Keratinocyte (primary cell): ENCODE results near the gene SNX7. TPM values are rescaled to one million over a fixed set of nuclear protein-coding genes. Genes with fewer than 3 reads are reported as not detected.

Experiments
- DNase-seq: peaks from one replicate; pipeline ENCODE4 v3.0.0-alpha.2; 2011; ENCODE audit warnings: low read depth, missing footprints, low spot score
- FAIRE-seq: peaks from 2 replicates; lab custom pipeline; 2011; peaks lifted over from hg19 to GRCh38; lab: Jason Lieb, UNC
- H2AFZ ChIP-seq: 2 replicates; pipeline ENCODE4 v1.6.0; 2012; ENCODE audit warnings: low read length, control low read depth, inconsistent platforms; ENCODE audit not compliant: control insufficient read depth
- H3K27ac ChIP-seq: 2 replicates; pipeline ENCODE4 v1.5.1; 2011; ENCODE audit warnings: low read length; ENCODE audit not compliant: control insufficient read depth, insufficient read depth
- H3K27me3 ChIP-seq: 3 replicates; pipeline ENCODE4 v1.6.0; 2011; ENCODE audit warnings: low read length; ENCODE audit not compliant: control insufficient read depth, insufficient read depth; ENCODE audit errors: extremely low read depth
- H3K36me3 ChIP-seq, 2 experiments: 2 replicates in 1 of 2; 3 replicates in 1 of 2; pipeline ENCODE4 v1.5.1; 2011; ENCODE audit warnings: low read length in 2 of 2, mild to moderate bottlenecking in 1 of 2; ENCODE audit not compliant: control insufficient read depth in 2 of 2, insufficient read depth in 2 of 2; ENCODE audit errors: extremely low read depth in 1 of 2
- H3K4me1 ChIP-seq: 3 replicates; pipeline ENCODE4 v1.5.1; 2011; ENCODE audit warnings: low read length; ENCODE audit not compliant: control insufficient read depth, insufficient read depth; ENCODE audit errors: extremely low read depth
- H3K4me2 ChIP-seq: 3 replicates; pipeline ENCODE4 v1.6.0; 2011; ENCODE audit warnings: low read depth, low read length; ENCODE audit not compliant: control insufficient read depth, insufficient read depth; ENCODE audit errors: extremely low read depth
- H3K4me3 ChIP-seq, 3 experiments: fragments of 200-600 bp in 1 of 3; sonication (generic) in 1 of 3; 2 replicates in 2 of 3; 3 replicates in 1 of 3; pipeline ENCODE4 v1.5.1; 2011 to 2016; ENCODE audit warnings: low read length in 3 of 3, mild to moderate bottlenecking in 3 of 3, control low read depth in 2 of 3, inconsistent platforms in 1 of 3, low read depth in 1 of 3, mixed read lengths in 1 of 3, mixed run types in 1 of 3, moderate library complexity in 1 of 3; ENCODE audit not compliant: control insufficient read depth in 2 of 3, insufficient read depth in 2 of 3; ENCODE audit errors: extremely low read depth in 1 of 3
- H3K79me2 ChIP-seq: 2 replicates; pipeline ENCODE4 v1.6.0; 2012; ENCODE audit warnings: low read length; ENCODE audit not compliant: control insufficient read depth, insufficient read depth
- H3K9ac ChIP-seq: 3 replicates; pipeline ENCODE4 v1.6.0; 2011; ENCODE audit warnings: low read length; ENCODE audit not compliant: control insufficient read depth, insufficient read depth; ENCODE audit errors: extremely low read depth
- H3K9me1 ChIP-seq: 3 replicates; pipeline ENCODE4 v1.6.0; 2011; ENCODE audit warnings: low read length; ENCODE audit not compliant: control insufficient read depth, insufficient read depth; ENCODE audit errors: extremely low read depth
- H3K9me3 ChIP-seq: 2 replicates; pipeline ENCODE4 v1.5.1; 2012; ENCODE audit warnings: low read depth, low read length; ENCODE audit not compliant: control insufficient read depth
- H4K20me1 ChIP-seq: 3 replicates; pipeline ENCODE4 v1.6.0; 2011; ENCODE audit warnings: low read length; ENCODE audit not compliant: control insufficient read depth, insufficient read depth; ENCODE audit errors: extremely low read depth
- EZH2 ChIP-seq: IDR thresholded peaks from one replicate; pipeline ENCODE4 v1.6.1; 2012; ENCODE audit warnings: inconsistent platforms, mild to moderate bottlenecking, low read length, moderate library complexity
- dilution Hi-C: fragments of 300-500 bp; cut with MboI; formaldehyde crosslinking; loops from one replicate; pipeline ENCODE4 v1.7.0; 2020; ENCODE audit warnings: low sequenced_read_pairs; ENCODE audit not compliant: extremely low pct_ligation_motif_present
- polyA plus RNA-seq, 5 experiments: library from polyadenylated mRNA; depleted of rRNA in 3 of 5; stranded (reverse) in 3 of 5; stranded (forward) in 1 of 5; unstranded in 1 of 5; fragments of >200 nt; gene quantifications; 1 replicate in 1 of 5; 2 replicates in 3 of 5; 3 replicates in 1 of 5; pipeline versions ENCODE4 v1.2.1 to v1.2.3, GENCODE V29; 2011 to 2012; ENCODE audit warnings: missing spikeins in 2 of 5, low read depth in 1 of 5, low replicate concordance in 1 of 5
- TF ChIP-seq, protein P1 (sequence below), 3 experiments: IDR thresholded peaks in 1 of 3; conservative IDR thresholded peaks in 1 of 3; optimal IDR thresholded peaks in 1 of 3; 2 replicates in 2 of 3; 3 replicates in 1 of 3; pipeline versions ENCODE3 to v1.5.1; 2011; ENCODE audit warnings: low read length in 3 of 3, mild to moderate bottlenecking in 3 of 3, moderate library complexity in 2 of 3, control low read depth in 1 of 3, inconsistent platforms in 1 of 3; ENCODE audit not compliant: insufficient read depth in 2 of 3; ENCODE audit errors: extremely low read depth in 1 of 3

The SNX7 gene
- polyA plus RNA-seq, 1 donor (not counting 4 experiments of a cell fraction or from before 2014, with no cell fraction given), result 50.5 TPM

DNA sequence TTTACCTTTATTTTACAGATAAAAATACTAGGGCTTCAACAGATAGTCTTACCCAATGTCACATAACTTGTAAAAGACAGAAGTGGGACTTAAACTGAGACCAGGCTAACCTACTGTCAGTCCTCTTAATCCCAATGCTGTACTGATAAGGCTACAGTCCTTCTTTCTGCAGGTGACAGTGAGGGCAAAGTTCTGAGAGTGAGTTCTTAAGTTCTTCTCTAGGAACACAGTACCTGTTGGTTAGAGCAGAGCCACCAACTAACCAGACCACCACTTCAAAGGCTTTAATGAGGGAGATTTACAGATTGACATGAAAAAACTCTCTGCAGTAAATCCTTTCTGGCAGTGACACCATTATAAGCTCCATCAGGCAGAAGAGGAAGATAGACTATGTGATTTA lies 74.2 kb downstream of the SNX7 start:
- no peaks in the 10 kb centered on the region for H4K20me1 ChIP-seq
- H3K9ac ChIP-seq, result no peak overlapping the region
- no peak overlapping the region for H3K4me2 ChIP-seq
- H3K27ac ChIP-seq, result no peak overlapping the region
- no peaks in the 10 kb centered on the region for H3K9me3 ChIP-seq
- DNase-seq (no peak), FAIRE-seq (no peak)
- peaks cover 6% of the 10 kb centered on the region for H3K4me1 ChIP-seq
- no peak overlapping the region for H3K4me3 ChIP-seq
- no peaks in the 10 kb centered on the region for H3K79me2 ChIP-seq
- H2AFZ ChIP-seq, result no peak overlapping the region
- no peaks in the 10 kb centered on the region for H3K9me1 ChIP-seq
- TF ChIP-seq, protein P1, sequence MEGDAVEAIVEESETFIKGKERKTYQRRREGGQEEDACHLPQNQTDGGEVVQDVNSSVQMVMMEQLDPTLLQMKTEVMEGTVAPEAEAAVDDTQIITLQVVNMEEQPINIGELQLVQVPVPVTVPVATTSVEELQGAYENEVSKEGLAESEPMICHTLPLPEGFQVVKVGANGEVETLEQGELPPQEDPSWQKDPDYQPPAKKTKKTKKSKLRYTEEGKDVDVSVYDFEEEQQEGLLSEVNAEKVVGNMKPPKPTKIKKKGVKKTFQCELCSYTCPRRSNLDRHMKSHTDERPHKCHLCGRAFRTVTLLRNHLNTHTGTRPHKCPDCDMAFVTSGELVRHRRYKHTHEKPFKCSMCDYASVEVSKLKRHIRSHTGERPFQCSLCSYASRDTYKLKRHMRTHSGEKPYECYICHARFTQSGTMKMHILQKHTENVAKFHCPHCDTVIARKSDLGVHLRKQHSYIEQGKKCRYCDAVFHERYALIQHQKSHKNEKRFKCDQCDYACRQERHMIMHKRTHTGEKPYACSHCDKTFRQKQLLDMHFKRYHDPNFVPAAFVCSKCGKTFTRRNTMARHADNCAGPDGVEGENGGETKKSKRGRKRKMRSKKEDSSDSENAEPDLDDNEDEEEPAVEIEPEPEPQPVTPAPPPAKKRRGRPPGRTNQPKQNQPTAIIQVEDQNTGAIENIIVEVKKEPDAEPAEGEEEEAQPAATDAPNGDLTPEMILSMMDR (optimal IDR thresholded peaks at IDR 0.05 in 1 of 3, IDR thresholded peaks at IDR 0.05 in 1 of 3, conservative IDR thresholded peaks at IDR 0.05 in 1 of 3; ENCODE audit: extremely low read depth in 1 of 3, insufficient read depth in 2 of 3, low read length in 3 of 3), result no peak
- dilution Hi-C loops, result no loop called here
- H3K27me3 ChIP-seq, result no peaks in the 10 kb centered on the region
- no peaks in the 10 kb centered on the region for H3K36me3 ChIP-seq

DNA sequence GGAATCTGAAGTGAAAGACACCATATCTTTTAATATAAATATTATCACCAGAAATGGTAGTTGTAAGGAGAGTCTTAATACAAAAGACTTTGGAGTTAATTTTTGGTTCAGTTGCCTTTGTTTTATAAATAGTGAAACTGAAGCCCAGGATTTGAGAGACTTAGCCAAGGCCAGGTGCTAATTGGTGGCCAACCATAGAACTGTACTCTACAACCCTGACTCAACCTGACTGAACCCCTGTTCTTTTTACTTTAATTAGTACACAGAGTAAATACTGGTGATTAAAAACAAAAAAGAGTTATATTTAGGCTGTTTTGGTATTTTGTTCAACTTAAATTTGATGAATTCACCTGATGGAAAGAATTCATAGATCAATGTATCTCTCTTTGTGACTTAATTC lies 76.3 kb downstream of the SNX7 start:
- no peak for DNase-seq
- H3K79me2 ChIP-seq, result no peaks in the 10 kb centered on the region
- H3K9me3 ChIP-seq, result no peaks in the 10 kb centered on the region
- no peak overlapping the region for H3K4me3 ChIP-seq
- H3K27ac ChIP-seq, result no peak overlapping the region
- H3K36me3 ChIP-seq, result no peaks in the 10 kb centered on the region
- H3K4me2 ChIP-seq, result no peak overlapping the region
- peaks cover 6% of the 10 kb centered on the region for H3K4me1 ChIP-seq
- dilution Hi-C loops, result no loop called here
- no peaks in the 10 kb centered on the region for H4K20me1 ChIP-seq
- H3K9ac ChIP-seq, result no peak overlapping the region
- TF ChIP-seq, protein P1 (optimal IDR thresholded peaks at IDR 0.05 in 1 of 3, IDR thresholded peaks at IDR 0.05 in 1 of 3, conservative IDR thresholded peaks at IDR 0.05 in 1 of 3; ENCODE audit: extremely low read depth in 1 of 3, insufficient read depth in 2 of 3, low read length in 3 of 3), result no peak
- TF ChIP-seq EZH2, result no peak
- FAIRE-seq, result no peak
- H3K9me1 ChIP-seq, result no peaks in the 10 kb centered on the region
- H3K27me3 ChIP-seq, result no peaks in the 10 kb centered on the region
- no peak overlapping the region for H2AFZ ChIP-seq
